HG02678 (cell line): ENCODE measurements around the gene DLG1.
"Not testable (repeated sequence)": the region's sequence is repeated elsewhere in the genome, so short reads cannot be mapped to it uniquely, and the experiment has no call there.

ENCODE experiments used
- ATAC-seq: cut with Tn5 transposase; IDR thresholded peaks from one replicate; pipeline ENCODE4 v1.9.1; 2021; ENCODE audit warnings: mild to moderate bottlenecking, moderate library complexity; ENCODE audit not compliant: unreplicated experiment

DLG1 gene

DNA sequence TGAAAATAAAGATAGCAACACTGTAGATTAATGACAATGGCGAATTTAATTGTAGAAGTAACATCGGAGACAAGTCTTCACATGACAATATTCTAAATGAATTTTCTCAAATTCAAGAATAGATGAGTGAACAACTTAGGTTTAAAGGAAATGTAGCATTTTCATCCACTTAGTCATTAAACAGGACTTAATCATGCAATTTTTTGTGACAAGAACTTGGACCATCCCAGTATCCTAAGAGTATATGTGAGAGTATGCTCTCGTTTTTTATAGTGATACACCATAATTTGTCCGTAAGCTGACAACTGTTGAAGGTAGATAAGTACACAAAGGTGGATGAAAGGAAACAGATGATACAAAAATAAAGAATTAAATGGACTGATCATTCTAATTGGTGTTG, 81.5 kb downstream of the DLG1 start:
- no peak for ATAC-seq

DNA sequence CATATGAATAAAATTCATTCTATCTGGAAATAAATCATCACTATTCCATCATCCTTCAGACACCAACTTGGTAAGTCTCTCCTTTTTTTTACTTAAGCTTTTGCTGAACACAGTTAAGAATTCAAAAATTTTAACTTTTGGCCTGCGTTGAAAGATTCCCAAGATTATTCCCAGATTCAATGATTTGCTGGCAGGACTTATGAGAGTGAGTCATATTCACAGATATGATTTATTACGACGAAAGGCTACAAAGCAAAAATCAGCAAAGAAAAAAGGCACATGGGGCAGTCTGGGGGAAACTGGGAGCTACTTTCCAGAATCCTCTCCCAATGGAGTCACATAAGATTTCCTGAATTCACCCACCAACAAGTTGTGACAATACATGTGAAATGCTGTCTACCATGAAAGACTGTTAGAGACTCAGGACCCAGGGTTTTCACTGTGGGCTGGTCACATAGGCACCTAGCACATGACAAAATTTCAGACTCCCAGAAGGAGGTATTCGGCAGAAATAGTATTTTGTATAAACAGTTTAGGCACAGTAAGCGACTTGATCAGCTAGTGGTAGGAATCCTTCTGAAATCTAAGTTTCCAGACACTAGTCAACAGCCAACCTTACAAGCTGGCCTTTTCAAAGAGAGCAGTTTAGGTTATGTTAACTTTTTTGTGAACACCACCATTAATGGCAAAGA, 82.1 kb downstream of the DLG1 start:
- no peak for ATAC-seq

DNA sequence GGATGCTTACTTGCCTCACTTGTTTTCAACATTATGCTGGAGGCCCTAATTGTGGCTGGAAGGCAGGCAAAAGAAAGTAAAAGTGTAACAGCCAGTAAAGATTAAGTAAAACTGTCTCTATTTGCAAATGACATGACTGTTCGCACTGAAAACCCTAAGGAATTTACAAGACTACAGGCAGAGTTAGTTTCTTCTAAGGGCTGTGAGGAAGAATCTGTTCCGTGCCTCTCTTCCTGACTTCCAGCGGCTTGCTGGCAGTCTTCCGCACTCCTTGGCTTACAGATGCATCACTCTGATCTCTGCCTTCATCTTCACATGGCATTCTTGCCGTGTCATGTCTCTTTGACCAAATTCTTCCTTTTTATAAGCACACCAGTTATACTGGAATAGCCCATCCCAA, 86.1 kb downstream of the DLG1 start:
- ATAC-seq, result no peak

DNA sequence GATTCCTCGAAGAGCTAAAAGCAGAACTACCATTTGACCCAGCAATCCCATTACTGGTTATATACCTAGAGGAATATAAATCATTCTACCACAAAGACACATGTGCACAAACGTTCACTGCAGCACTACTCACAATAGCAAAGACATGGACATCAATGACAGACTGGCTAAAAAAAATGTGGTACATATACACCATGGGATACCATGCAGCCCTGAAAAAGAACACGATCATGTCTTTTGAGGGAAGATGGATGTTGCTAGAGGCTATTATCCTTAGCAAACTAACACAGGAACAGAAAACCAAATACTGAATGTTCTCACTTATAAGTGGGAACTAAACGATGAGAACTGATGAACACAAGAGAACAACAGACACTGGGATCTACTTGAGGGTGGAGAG, 86.7 kb downstream of the DLG1 start:
- ATAC-seq, result not testable (repeated sequence)

DNA sequence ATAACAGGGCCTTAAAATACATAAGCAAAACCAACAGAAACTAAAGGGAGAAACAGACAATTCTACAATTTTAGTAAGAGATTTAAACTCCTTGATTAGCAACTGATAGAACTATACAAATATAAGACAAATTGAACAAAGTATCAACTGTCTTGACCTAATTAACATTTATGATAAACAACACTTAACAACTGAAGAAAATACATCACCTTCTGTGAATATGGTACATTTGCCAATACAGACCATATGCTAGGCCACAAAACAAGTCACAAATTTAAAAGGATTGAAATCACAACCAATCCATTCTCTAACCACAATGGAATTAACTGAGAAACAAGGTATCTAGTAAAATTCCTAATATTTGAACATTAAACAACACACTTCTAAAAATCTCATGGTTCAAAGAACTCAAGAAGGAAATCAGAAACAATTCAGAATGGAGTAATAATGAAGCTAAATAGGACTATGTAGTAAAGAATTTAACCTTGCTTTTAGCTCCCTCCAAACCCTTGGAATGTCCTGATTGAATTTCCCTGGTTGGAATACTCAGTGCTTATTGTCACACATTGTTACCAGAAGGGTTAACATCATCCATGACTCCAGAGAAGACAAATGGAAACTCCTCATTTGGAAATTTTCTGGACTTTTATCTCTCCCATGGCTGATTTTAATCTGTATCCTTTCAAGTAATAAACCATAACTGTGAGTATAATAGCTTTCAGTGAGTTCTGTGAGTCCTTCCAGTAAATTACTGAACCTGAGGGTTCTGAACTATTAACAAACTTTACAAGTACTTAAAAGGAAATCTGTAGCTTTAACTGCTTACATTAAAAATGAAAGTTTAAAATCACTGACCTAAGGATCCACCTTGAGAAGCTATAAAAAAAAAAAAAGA, 88.8 kb downstream of the DLG1 start:
- no peak for ATAC-seq

DNA sequence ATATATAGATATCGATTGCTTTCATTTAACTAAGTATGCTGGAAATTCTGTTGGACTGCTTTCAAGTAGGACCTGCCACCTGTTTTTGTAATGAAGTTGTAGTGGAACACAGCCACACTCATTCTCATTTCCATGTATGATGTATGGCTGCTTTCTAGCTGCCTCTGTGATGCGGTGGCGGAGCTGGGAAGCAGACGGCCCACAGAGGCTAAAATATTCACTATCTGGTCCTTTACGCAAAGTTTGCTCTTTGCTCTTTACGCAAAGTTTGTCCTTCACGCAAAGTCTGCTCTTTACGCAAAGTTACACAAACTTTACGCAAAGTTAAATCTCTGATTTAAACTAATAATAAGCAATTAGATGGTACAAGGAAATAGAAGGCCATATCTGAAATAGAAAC, 91.5 kb downstream of the DLG1 start:
- ATAC-seq, result no peak

DNA sequence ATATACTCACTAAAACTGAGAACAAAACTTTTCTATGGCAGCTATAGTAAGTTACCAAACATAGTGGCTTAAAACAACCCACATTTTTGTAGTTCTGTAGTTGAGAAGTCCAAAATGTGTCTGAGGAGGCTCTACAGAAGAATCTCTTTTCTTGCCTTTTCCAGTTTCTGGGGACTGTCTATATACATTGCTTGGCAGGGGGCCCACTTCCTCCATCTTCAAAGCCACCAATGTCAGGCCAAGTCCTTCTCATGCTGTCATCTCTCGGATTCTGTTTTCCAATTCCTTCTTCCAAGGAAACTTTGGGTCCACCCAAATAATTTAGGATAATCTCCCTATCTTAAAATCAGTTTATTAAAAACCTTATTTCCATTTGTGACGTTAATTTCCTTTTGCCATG, 92.7 kb downstream of the DLG1 start:
- no peak for ATAC-seq

DNA sequence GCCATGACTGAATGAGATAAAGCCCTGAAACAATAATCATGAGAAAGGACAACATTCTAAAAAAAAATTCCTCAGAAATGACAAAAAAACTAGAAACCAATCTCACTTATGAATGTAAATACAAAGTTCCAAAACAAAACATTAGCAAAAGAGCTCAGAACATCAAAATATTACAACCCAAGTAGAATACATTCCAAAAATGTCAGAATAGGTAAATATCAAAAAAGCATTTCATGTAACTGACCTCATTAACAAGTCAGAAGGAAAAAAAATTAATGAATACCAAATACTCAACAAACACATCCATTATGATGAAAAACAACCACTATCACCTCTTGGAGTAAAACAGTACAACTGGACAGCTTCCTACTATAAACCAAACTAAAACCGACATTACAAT, 93.1 kb downstream of the DLG1 start:
- no peak for ATAC-seq

DNA sequence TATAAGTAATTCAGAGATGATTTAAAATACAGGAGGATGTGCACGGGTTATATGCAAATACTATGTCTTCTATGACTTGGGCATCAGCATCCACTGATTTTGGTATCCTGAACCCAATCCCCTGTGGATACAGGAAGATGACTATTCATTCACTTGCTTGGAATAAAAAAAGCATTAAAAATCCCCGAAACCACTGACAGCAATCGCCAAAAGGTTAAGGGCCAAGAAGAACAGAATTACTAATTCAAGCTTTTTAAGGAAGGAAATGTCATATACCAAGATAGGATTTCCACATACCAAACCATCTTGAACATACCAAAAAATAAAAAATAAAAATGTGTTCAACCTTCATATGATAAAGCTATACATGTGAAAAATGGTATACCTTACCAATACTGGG, 93.7 kb downstream of the DLG1 start:
- ATAC-seq, result no peak

DNA sequence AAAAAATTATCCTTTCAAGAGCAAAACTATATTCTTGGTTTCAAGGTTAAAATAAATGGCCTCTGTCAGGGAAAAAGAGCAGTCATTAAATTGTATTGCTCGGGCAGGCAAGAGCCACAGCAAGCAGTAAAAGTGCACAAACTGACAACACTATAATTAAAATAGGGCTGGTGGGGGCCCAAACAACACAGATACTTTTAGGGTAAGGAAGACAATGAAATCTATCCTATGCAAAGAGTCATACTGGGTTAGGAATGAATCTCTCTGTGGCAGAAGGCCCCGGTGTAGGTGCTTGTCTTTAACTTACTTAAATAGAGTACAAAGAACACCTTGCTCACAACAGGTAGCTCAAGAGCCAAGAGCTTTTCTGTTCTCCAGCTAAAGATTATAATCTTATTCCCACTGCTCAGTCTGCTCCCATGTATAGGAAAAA, 94.7 kb downstream of the DLG1 start:
- no peak for ATAC-seq

DNA sequence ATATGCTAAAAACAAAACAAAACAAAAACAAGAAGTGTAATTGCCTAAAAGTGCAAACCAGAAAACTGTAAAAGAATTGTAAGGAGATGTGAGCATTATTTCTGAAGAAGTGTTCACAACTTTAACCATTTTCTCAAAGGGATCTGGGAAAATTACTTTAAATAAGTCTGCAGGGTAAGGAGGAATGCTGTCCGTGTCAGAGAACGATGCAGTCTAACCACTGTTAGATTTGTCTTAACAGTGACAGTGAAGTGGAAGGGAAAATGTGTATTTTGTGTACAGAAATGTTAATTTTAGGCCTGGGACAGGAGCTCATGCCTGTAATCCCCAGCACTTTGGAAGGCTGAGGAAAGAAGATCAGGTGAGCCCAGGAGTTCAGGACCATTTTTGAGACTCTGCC, 95.7 kb downstream of the DLG1 start:
- ATAC-seq, result no peak

DNA sequence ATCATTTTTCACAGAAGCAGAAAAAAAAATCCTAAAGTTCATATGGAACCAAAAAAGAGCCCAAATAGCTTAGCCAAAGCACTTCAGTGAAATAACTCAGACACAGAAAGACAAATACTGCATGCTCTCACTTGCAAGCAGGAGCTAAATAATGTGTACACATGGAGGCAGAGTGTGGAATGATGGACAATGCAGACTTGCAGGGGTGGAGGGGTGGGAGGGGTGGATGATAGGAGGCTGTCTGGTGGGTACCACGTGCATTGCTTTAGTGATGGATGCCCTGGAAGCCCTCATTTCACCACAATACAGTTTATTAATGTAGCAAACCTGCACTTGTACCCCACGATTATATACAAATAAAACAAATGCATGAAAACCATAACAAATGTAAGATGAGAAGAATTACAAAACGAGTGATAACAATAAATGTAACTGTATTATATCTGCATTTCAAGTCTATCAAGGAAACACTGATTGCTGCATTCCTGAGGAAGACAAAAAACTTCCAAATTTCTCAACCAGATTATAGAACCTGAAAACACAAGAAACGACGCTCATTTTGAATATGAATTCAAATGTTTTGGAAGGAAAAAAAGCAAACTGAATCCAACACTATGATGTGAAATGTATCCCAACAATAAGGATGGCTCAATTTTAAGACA, 96.5 kb downstream of the DLG1 start:
- no peak for ATAC-seq

DNA sequence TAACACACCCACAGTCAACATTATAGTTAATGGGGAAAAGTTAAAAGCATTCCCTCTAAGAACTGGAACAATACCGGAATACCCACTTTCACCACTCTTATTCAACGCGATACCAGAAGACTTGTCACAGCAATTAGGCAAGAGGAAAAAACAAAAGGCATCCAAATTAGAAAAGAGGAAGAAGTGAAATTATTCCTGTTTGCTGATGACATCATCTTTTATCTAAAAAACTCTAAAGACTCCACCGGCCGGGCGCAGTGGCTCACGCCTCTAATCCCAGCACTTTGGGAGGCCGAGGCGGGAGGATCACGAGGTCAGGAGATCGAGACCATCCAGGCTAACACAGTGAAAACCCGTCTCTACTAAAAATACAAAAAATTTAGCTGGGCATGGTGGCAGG, 97.6 kb downstream of the DLG1 start:
- not testable (repeated sequence) for ATAC-seq

DNA sequence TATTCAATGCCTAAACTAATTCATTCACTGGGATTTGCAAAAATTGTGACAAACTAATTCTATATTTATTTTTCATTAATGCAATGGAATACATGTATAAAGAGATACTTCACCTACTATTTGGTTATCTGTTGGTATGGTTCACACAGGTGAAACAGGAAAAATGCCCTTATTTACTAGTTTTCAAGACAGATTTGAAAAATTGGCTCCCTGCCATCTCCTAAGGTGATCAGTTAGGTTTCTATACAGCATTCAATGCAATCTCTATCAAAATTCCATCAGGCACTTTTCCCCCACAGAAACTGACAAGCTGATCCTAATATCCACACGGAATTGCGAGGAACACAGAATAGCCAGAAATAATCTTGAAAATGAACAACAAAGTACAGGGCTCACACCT, 101.1 kb downstream of the DLG1 start:
- ATAC-seq, result no peak

DNA sequence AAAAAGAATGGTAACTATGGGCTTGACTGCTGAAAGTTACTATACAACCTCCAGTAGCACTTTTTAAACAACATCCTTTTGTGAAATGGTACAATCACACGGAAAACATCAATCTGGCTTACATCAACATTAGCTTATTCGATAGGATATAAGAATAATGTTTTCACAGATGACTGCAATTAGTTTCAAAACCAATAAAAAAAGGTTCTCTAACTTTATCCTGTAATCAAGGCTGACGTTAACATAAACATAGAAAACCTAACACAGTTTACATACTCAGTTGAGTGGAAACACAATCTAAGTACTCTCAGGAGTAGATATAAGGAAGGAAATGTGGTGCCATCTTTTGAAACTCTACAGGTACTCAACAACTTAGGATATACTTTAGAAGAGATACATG, 102.2 kb downstream of the DLG1 start:
- ATAC-seq, result no peak

DNA sequence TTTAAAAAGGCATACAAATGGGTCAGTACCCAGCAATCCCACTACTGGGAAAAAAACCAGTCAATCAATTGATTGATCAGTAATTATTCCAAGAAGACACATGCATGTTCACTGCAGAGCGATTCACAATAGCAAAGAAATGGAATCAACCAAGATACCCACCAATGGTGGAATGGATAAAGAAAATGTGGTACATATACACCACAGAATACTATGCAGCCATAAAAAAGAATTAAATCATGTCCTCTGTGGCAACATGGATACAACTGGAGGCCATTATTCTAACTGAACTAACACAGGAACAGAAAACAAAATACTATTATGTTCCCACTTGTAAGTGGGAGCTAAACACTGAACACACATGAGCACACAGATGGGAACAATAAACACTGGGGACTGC, 103.1 kb downstream of the DLG1 start:
- ATAC-seq, result no peak

DNA sequence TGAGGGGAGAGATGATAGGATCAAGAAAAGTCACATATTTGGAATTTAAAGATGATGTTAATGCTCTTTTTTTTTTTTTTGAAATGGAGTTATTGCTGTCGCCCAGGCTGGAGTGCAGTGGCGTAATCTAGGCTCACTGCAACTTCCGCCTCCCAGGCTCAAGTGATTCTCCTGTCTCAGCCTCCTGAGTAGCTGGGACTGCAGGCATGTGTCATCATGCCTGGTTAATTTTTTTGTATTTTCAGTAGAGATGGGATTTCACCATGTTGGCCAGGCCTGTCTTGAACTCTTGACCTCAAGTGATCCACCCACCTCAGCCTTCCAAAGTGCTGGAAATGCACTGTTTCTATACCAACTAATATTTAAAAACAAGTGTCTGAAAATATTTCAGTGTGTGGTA, 104.7 kb downstream of the DLG1 start:
- ATAC-seq, result not testable (repeated sequence)

DNA sequence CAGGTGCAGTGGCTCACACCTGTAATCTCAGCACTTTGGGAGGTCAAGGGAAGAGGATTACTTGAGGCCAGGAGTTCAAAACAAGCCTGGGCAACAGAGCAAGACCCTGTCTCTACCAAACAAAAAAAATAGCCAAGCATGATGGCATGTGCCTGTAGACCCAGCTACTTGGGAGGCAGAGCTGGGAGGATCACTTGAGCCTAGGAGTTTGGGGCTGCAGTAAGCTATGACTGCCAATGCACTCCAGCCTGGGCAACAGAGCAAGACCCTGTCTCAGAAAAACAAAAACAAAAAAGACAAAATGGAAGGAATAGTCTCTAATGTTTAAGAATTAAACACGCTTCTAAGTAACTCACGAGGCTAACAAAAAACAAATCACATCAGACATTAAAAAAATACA, 106.5 kb downstream of the DLG1 start:
- ATAC-seq, result no peak

DNA sequence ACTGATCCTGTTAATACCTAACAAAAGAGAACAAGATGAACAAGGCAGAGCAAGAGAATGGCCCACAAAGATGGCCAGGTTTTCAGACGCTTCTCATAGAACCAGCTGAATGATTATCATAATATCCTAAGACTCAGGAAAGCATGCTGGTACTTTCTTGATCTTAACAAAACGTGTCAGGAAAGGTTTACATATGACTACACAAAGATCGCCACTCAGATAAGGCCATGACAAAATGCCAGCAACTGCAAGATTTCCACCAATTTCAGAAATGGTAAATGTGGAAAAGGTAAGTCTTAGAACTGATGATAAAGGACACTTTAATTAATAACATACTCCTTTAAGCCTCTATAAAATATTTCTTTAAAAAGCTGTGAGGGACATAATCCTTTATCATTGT, 108.8 kb downstream of the DLG1 start:
- no peak for ATAC-seq

DNA sequence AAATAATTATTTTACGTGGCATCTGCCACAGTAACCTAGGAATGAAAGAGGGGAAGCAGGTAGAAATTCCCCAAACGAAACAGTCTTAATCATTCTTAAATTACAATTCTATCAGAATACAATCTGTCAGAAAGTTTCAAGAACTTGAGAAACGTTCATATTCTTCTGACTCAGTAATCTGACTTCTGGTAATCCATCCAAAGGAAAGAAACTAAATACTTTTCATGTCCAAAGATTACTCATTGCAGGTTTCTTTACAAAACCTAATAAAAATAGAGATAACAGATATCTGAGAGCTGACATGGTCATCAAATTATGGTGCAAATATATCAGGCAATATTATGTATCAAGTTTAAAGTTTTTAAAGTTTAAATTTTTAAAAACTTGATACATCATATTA, 109.4 kb downstream of the DLG1 start:
- no peak for ATAC-seq

DNA sequence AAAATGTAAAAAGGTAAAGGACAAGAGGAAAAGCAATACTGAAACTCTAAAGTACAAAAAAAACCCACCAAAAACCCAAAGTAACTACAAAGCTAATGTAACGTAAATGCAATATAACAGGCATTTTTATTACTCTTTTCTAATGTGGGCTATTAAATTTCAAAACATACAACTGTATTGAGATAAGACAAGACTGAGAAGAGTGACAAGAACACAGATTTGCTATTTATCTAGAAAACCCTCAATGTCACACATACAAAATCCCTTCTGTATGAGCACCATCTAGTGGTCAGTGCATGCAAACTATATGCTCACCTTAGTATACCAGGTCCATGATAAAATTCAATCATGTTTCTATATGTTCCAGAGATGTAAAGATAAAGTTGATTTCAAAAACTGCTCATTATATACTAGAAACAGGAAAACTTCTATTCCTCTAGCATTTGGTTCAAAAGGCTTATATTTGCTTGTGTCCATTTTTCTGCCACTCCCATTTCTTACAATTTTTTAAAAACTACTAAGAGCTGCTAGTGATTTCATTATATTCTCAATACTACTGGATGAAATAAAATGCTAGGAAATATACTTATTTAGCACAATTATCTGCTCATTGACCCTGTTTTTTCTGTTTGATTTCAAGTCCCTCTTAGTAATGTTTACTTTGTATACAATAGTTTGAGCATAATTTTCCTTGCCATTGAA, 111.4 kb downstream of the DLG1 start:
- no peak for ATAC-seq
